ENCODE results near the gene TRIM2. TPM values are rescaled to one million over a fixed set of nuclear protein-coding genes. Genes with fewer than 3 reads are reported as not detected.

TRIM2 gene
- total RNA-seq, 1 experiment from 2014 or later = 0.97 TPM

DNA sequence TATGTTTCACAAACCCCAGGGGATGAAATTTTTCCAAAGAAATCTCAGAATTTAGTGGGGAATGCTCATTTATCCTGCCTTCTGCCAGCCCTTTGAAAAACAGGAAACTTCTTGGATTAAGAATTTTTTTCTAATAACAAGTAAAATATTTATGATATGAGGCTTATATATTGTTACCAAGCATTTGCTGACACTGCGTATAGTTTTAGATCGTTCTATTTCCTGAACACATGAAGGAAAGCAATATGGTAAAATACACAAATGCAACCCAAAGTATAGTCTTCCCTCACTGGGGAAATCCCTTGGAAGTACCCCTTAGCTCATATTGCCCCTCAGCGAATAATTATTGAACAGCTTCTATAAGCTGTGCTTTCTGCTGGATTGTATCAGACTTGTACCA, 85.9 kb downstream of the TRIM2 start:
- Histone ChIP-seq H3K36me3 (ENCODE audit: insufficient read depth, low read length) (no peaks in the 10 kb centered on the region), H3K9ac (ENCODE audit: low read length) (no peak overlapping the region), H2AFZ (ENCODE audit: low read length) (no peak overlapping the region), H3K27ac (ENCODE audit: low read length) (no peak overlapping the region), H3K9me2 (replicated peaks; ENCODE audit: insufficient read depth, low read length) (no peaks in the 10 kb centered on the region), H3K4me3 (ENCODE audit: low read length) (no peak overlapping the region), H3K79me2 (ENCODE audit: low read length) (no peaks in the 10 kb centered on the region), H3K9me3 (ENCODE audit: low read length) (no peaks in the 10 kb centered on the region), H3K4me1 (ENCODE audit: low read length) (no peaks in the 10 kb centered on the region), H4K20me1 (ENCODE audit: insufficient read depth, low read depth, low read length) (no peaks in the 10 kb centered on the region), H3K4me2 (ENCODE audit: low read depth, low read length, poor library complexity, severe bottlenecking) (no peak overlapping the region), H3K27me3 (ENCODE audit: low read length) (no peaks in the 10 kb centered on the region)
- no peak for DNase-seq

- Histone ChIP-seq H3K79me2 (ENCODE audit: low read length) (no peaks in the 10 kb centered on the region), H3K27ac (ENCODE audit: low read length) (no peak overlapping the region), H3K36me3 (ENCODE audit: insufficient read depth, low read length) (no peaks in the 10 kb centered on the region), H4K20me1 (ENCODE audit: insufficient read depth, low read depth, low read length) (no peaks in the 10 kb centered on the region), H3K27me3 (ENCODE audit: low read length) (no peaks in the 10 kb centered on the region), H3K9me3 (ENCODE audit: low read length) (no peaks in the 10 kb centered on the region), H3K4me3 (ENCODE audit: low read length) (no peak overlapping the region), H2AFZ (ENCODE audit: low read length) (no peak overlapping the region), H3K4me1 (ENCODE audit: low read length) (0 out of 2 replicates have a peak, but pooled peaks cover 3% of the 10 kb centered on the region), H3K4me2 (ENCODE audit: low read depth, low read length, poor library complexity, severe bottlenecking) (no peak overlapping the region), H3K9me2 (replicated peaks; ENCODE audit: insufficient read depth, low read length) (no peaks in the 10 kb centered on the region), H3K9ac (ENCODE audit: low read length) (no peak overlapping the region)
- no peak for DNase-seq
Measured at GRCh38 chr4:153291562-153291961, 87.3 kb downstream of the TRIM2 start.

- Histone ChIP-seq H3K36me3 (ENCODE audit: insufficient read depth, low read length) (no peaks in the 10 kb centered on the region), H3K4me3 (ENCODE audit: low read length) (no peak overlapping the region), H4K20me1 (ENCODE audit: insufficient read depth, low read depth, low read length) (no peaks in the 10 kb centered on the region), H3K27me3 (ENCODE audit: low read length) (no peaks in the 10 kb centered on the region), H3K9ac (ENCODE audit: low read length) (no peak overlapping the region), H3K9me3 (ENCODE audit: low read length) (no peaks in the 10 kb centered on the region), H3K9me2 (replicated peaks; ENCODE audit: insufficient read depth, low read length) (no peaks in the 10 kb centered on the region), H2AFZ (ENCODE audit: low read length) (no peak overlapping the region), H3K27ac (ENCODE audit: low read length) (no peak overlapping the region), H3K4me1 (ENCODE audit: low read length) (0 out of 2 replicates have a peak, but pooled peaks cover 3% of the 10 kb centered on the region), H3K4me2 (ENCODE audit: low read depth, low read length, poor library complexity, severe bottlenecking) (no peak overlapping the region), H3K79me2 (ENCODE audit: low read length) (no peaks in the 10 kb centered on the region)
- DNase-seq = no peak
Measured at GRCh38 chr4:153292897-153293741, 88.9 kb downstream of the TRIM2 start.

- Histone ChIP-seq H3K9me2 (replicated peaks; ENCODE audit: insufficient read depth, low read length) (no peaks in the 10 kb centered on the region), H3K4me1 (ENCODE audit: low read length) (0 out of 2 replicates have a peak, but pooled peaks cover 3% of the 10 kb centered on the region), H3K9me3 (ENCODE audit: low read length) (no peaks in the 10 kb centered on the region), H3K27me3 (ENCODE audit: low read length) (no peaks in the 10 kb centered on the region), H4K20me1 (ENCODE audit: insufficient read depth, low read depth, low read length) (no peaks in the 10 kb centered on the region), H2AFZ (ENCODE audit: low read length) (no peak overlapping the region), H3K27ac (ENCODE audit: low read length) (no peak overlapping the region), H3K36me3 (ENCODE audit: insufficient read depth, low read length) (no peaks in the 10 kb centered on the region), H3K9ac (ENCODE audit: low read length) (no peak overlapping the region), H3K4me3 (ENCODE audit: low read length) (no peak overlapping the region), H3K4me2 (ENCODE audit: low read depth, low read length, poor library complexity, severe bottlenecking) (no peak overlapping the region), H3K79me2 (ENCODE audit: low read length) (no peaks in the 10 kb centered on the region)
- no peak for DNase-seq
Measured at GRCh38 chr4:153293742-153294057, 89.5 kb downstream of the TRIM2 start.

DNA sequence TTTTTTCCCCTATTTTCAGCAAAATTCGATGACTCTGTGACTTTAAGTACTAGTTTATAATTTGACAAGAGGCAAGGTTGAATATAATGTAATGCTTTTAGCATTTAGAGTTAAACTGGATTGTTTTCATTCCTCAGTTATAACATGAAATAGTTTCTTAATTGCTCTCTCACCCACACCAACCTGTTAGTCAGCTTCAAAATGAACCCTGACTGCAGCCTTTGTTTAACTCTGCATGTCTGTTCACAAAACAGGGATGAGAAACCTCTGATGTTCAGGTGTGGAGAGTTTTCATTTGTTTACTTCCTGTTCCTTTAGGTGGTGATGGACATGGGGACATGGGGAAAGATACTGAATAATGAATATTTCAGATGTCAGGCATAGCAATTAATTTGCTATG, 90.4 kb downstream of the TRIM2 start:
- no peak overlapping the region for H3K27ac ChIP-seq (ENCODE audit: low read length)
- no peaks in the 10 kb centered on the region for H4K20me1 ChIP-seq (ENCODE audit: insufficient read depth, low read depth, low read length)
- no peaks in the 10 kb centered on the region for H3K79me2 ChIP-seq (ENCODE audit: low read length)

DNA sequence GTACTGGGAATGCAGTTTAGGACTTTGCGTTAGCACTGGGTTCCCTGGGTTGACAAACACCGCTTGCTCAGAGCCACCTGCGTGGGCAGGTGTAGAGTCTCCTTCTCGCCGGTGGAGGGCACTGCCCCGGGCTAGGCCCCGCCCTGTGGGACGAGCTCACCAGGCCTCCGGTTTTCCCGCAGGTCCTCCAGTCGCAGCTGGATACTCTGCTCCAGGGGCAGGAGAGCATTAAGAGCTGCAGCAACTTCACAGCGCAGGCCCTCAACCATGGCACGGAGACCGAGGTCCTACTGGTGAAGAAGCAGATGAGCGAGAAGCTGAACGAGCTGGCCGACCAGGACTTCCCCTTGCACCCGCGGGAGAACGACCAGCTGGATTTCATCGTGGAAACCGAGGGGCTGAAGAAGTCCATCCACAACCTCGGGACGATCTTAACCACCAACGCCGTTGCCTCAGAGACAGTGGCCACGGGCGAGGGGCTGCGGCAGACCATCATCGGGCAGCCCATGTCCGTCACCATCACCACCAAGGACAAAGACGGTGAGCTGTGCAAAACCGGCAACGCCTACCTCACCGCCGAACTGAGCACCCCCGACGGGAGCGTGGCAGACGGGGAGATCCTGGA, 91.0 kb downstream of the TRIM2 start:
- H3K9me2 ChIP-seq (replicated peaks; ENCODE audit: insufficient read depth, low read length) = no peaks in the 10 kb centered on the region
- no peaks in the 10 kb centered on the region for H4K20me1 ChIP-seq (ENCODE audit: insufficient read depth, low read depth, low read length)
- H3K4me3 ChIP-seq (ENCODE audit: low read length) = no peak overlapping the region
- H3K79me2 ChIP-seq (ENCODE audit: low read length) = no peaks in the 10 kb centered on the region
- no peak overlapping the region for H3K4me2 ChIP-seq (ENCODE audit: low read depth, low read length, poor library complexity, severe bottlenecking)
- H3K27ac ChIP-seq (ENCODE audit: low read length) = no peak overlapping the region
- H3K9ac ChIP-seq (ENCODE audit: low read length) = no peak overlapping the region
- H3K4me1 ChIP-seq (ENCODE audit: low read length) = 0 out of 2 replicates have a peak, but pooled peaks cover 3% of the 10 kb centered on the region
- no peaks in the 10 kb centered on the region for H3K9me3 ChIP-seq (ENCODE audit: low read length)
- H2AFZ ChIP-seq (ENCODE audit: low read length) = no peak overlapping the region
- no peaks in the 10 kb centered on the region for H3K36me3 ChIP-seq (ENCODE audit: insufficient read depth, low read length)
- H3K27me3 ChIP-seq (ENCODE audit: low read length) = no peaks in the 10 kb centered on the region
- no peak for DNase-seq

More for the DNA sequence above, 90.4 kb downstream of the TRIM2 start:
- no peak overlapping the region for H3K4me2 ChIP-seq (ENCODE audit: low read depth, low read length, poor library complexity, severe bottlenecking)
- H3K9ac ChIP-seq (ENCODE audit: low read length) = no peak overlapping the region
- no peak overlapping the region for H3K4me3 ChIP-seq (ENCODE audit: low read length)
- 0 out of 2 replicates have a peak, but pooled peaks cover 3% of the 10 kb centered on the region for H3K4me1 ChIP-seq (ENCODE audit: low read length)
- H3K9me2 ChIP-seq (replicated peaks; ENCODE audit: insufficient read depth, low read length) = no peaks in the 10 kb centered on the region
- no peak overlapping the region for H2AFZ ChIP-seq (ENCODE audit: low read length)
- DNase-seq = no peak
- no peaks in the 10 kb centered on the region for H3K9me3 ChIP-seq (ENCODE audit: low read length)
- H3K27me3 ChIP-seq (ENCODE audit: low read length) = no peaks in the 10 kb centered on the region
- H3K36me3 ChIP-seq (ENCODE audit: insufficient read depth, low read length) = no peaks in the 10 kb centered on the region

DNA sequence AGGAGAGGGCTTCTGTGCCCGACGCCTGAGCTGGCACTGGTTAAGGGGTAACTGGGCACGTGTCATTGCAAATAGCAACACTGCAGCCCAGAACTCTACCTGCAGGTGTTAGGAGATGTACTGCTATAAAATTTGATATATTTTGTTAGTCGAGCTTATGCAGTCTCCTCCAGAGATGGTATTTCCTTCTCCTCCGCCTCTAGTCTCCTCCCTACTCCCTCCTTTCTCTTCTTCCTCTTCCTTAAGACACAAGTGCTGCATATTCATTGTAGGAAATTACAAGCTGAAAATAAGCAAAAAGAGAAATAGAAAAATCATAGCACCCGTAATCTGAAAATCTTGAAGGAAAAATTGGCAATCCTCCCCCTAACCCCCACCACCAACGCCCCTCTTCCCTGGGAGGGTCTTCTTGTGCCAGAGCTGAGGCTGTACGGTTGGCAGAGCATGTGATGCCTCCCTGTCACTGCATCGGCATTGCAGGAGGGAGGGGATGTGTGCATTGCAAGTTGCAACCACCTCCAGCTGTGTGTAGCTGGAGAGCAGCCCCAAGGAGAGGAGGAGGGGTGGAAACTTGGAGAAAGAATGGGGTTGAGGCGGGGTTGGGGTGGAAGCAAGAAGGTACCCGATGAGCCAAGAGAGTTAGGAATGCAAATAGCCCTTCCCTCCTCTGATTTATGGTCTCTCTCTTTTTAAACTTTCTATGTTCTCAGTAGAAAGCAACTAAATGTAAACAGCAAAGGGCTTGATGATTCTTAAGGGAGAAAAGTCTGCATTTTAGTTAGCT, 92.0 kb downstream of the TRIM2 start:
- H3K4me1 ChIP-seq (ENCODE audit: low read length) = 0 out of 2 replicates have a peak, but pooled peaks cover 3% of the 10 kb centered on the region
- no peaks in the 10 kb centered on the region for H3K9me2 ChIP-seq (replicated peaks; ENCODE audit: insufficient read depth, low read length)
- H2AFZ ChIP-seq (ENCODE audit: low read length) = no peak overlapping the region
- no peaks in the 10 kb centered on the region for H3K9me3 ChIP-seq (ENCODE audit: low read length)
- no peaks in the 10 kb centered on the region for H3K36me3 ChIP-seq (ENCODE audit: insufficient read depth, low read length)
- DNase-seq = no peak
- H4K20me1 ChIP-seq (ENCODE audit: insufficient read depth, low read depth, low read length) = no peaks in the 10 kb centered on the region
- no peak overlapping the region for H3K4me2 ChIP-seq (ENCODE audit: low read depth, low read length, poor library complexity, severe bottlenecking)
- no peaks in the 10 kb centered on the region for H3K79me2 ChIP-seq (ENCODE audit: low read length)
- H3K9ac ChIP-seq (ENCODE audit: low read length) = no peak overlapping the region
- H3K4me3 ChIP-seq (ENCODE audit: low read length) = no peak overlapping the region
- no peak overlapping the region for H3K27ac ChIP-seq (ENCODE audit: low read length)
- H3K27me3 ChIP-seq (ENCODE audit: low read length) = no peaks in the 10 kb centered on the region

DNA sequence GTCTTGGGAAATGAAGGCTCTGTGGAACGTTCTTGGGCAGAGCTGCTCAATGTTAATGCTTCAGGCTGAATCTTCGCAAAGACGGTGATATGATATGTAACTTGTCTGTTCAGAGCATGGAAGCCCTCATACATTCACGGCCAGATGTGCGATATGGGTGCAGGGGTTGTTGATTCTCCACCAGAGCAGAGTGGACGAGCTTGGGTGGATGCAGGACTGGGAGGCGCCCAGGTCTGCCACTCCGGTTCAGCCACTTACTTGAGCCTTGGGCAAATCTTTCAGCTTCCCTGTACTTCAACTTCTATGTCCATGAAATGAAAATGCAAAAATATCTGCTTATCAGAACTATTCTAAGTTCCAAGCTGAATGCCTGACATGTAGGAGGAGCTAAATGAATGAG, 92.9 kb downstream of the TRIM2 start:
- Histone ChIP-seq H3K4me3 (ENCODE audit: low read length) (no peak overlapping the region), H3K27me3 (ENCODE audit: low read length) (no peaks in the 10 kb centered on the region), H2AFZ (ENCODE audit: low read length) (no peak overlapping the region)

More for the DNA sequence above, 92.9 kb downstream of the TRIM2 start:
- no peak for DNase-seq
- H3K9me3 ChIP-seq (ENCODE audit: low read length) = no peaks in the 10 kb centered on the region
- H4K20me1 ChIP-seq (ENCODE audit: insufficient read depth, low read depth, low read length) = no peaks in the 10 kb centered on the region
- no peaks in the 10 kb centered on the region for H3K36me3 ChIP-seq (ENCODE audit: insufficient read depth, low read length)
- no peak overlapping the region for H3K9ac ChIP-seq (ENCODE audit: low read length)
- no peaks in the 10 kb centered on the region for H3K9me2 ChIP-seq (replicated peaks; ENCODE audit: insufficient read depth, low read length)
- H3K79me2 ChIP-seq (ENCODE audit: low read length) = no peaks in the 10 kb centered on the region
- 0 out of 2 replicates have a peak, but pooled peaks cover 3% of the 10 kb centered on the region for H3K4me1 ChIP-seq (ENCODE audit: low read length)
- H3K4me2 ChIP-seq (ENCODE audit: low read depth, low read length, poor library complexity, severe bottlenecking) = no peak overlapping the region
- H3K27ac ChIP-seq (ENCODE audit: low read length) = no peak overlapping the region

All from Karpas-422 (cell line).